Choroid plexus epithelial cell (primary cell): Measurements from ENCODE around the gene MYCBP.
"Not testable (repeated sequence)": the region's sequence is repeated elsewhere in the genome, so short reads cannot be mapped to it uniquely, and the experiment has no call there.

Experiments
- DNase-seq: peaks from one replicate; pipeline ENCODE4 v3.0.0-alpha.2; 2010; ENCODE audit warnings: low read depth
- H3K4me3 ChIP-seq: 2 replicates; pipeline ENCODE4 v1.5.1; 2011; ENCODE audit warnings: low read depth, mild to moderate bottlenecking, control low read depth, low read length, moderate library complexity
- TF ChIP-seq, protein P1 (sequence below): conservative IDR thresholded peaks from 2 replicates; pipeline ENCODE4 v1.5.1; 2011; ENCODE audit warnings: low read depth, mild to moderate bottlenecking, control low read depth, inconsistent platforms, low read length, moderate library complexity

MYCBP gene

DNA sequence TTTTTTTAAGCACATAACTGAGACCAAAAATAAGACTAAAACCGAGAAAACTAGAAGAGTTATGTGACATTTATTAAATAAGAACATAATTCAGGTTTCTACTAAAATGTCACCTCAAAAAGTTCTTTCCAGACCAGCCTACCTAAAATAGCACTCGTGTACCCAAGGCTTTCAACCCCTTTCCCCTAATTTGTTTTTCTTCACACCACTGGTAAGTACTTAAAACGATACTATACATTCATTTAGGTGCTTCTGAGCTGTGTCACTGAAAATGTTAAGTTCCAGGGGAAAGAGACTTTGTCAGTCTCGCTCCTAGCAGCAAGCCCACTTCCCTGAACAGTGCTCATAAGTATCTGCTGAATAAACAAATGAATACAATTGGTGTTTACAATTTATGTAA is 20.4 kb downstream of the MYCBP start:
- no peak overlapping the region for H3K4me3 ChIP-seq
- DNase-seq = no peak
- TF ChIP-seq, protein P1, sequence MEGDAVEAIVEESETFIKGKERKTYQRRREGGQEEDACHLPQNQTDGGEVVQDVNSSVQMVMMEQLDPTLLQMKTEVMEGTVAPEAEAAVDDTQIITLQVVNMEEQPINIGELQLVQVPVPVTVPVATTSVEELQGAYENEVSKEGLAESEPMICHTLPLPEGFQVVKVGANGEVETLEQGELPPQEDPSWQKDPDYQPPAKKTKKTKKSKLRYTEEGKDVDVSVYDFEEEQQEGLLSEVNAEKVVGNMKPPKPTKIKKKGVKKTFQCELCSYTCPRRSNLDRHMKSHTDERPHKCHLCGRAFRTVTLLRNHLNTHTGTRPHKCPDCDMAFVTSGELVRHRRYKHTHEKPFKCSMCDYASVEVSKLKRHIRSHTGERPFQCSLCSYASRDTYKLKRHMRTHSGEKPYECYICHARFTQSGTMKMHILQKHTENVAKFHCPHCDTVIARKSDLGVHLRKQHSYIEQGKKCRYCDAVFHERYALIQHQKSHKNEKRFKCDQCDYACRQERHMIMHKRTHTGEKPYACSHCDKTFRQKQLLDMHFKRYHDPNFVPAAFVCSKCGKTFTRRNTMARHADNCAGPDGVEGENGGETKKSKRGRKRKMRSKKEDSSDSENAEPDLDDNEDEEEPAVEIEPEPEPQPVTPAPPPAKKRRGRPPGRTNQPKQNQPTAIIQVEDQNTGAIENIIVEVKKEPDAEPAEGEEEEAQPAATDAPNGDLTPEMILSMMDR = no peak

GRCh38 chr1:38848071-38848470 is 25.1 kb downstream of the MYCBP start:
- no peak overlapping the region for H3K4me3 ChIP-seq
- no peak for DNase-seq
- TF ChIP-seq, protein P1 = no peak

- TF ChIP-seq, protein P1 = no peak
- DNase-seq = no peak
- H3K4me3 ChIP-seq = no peak overlapping the region
Observed at GRCh38 chr1:38846210-38846609, 26.9 kb downstream of the MYCBP start.

- not testable (repeated sequence) for H3K4me3 ChIP-seq, DNase-seq
Observed at GRCh38 chr1:38845088-38845487, 28.1 kb downstream of the MYCBP start.

DNA sequence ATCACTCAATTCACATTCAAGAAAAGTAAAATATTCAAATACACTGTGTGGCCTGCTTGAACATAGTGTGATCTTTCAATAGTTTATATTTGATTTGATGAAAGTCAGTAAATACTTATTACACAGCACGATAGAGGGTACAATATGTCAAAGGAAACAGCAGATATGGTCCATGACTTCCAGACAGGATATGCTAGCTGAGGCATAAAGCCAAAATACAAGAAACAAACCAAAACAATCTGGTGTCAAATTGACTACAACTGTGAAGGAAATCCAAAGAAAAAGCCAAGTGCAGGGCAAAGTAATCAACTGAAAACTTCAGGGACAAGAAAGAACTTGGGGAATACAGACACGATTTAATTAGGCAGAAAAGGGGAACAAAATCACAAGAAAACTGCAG is 32.9 kb downstream of the MYCBP start:
- TF ChIP-seq, protein P1 = no peak
- DNase-seq = no peak
- no peak overlapping the region for H3K4me3 ChIP-seq

GRCh38 chr1:38839363-38839762 is 33.8 kb downstream of the MYCBP start:
- TF ChIP-seq, protein P1 = no peak
- DNase-seq = no peak
- no peak overlapping the region for H3K4me3 ChIP-seq

- not testable (repeated sequence) for H3K4me3 ChIP-seq, DNase-seq
Observed at GRCh38 chr1:38836316-38836715, 36.8 kb downstream of the MYCBP start.

DNA sequence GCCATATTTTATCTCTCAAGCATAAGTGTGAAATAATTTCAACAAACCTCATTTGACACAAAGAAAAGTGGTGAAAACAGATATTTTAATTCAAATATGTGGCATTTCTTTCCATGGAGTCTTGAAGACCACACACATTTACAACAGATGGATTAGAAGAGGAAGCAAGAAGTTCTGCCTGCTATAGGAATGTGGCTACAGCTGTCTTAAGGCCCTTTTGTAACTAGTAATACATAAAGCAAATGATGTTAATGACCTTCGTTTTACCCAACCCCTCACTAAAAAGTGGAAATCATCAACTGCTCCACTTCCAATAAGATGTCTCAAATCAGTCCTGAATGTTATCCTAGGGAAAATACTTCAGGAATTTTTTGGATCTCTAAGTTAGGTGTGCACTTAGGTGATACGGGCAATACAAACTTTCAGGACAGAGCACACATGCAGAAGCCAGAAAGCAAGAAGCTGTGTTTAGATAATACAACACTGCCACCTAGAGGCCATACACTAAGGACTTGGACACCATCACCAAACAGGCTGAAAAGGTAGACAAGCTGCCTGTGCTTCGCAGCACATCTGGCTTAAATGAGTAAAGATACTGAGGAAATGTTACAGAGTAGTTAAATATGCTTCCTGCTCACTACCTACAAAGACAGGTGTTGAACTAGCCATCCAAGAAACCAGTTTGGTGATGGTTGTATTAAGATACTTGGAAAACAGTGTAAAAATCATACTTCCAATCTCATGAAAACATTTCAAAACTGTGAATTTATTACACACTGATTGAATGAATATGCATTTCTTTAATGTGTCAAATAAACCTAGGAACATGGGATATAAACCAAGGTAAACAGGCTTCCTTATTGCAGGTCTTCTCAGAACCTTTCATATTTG is 38.0 kb downstream of the MYCBP start:
- TF ChIP-seq, protein P1 = peak; percentile 81
- no peak overlapping the region for H3K4me3 ChIP-seq
- peak; percentile 94 for DNase-seq
